Measurements from ENCODE around the gene NEB. TPM values are rescaled to one million over a fixed set of nuclear protein-coding genes. Genes with fewer than 3 reads are reported as not detected.

NEB gene
- total and polyA plus RNA-seq, 2 of the 4 experiments (the other 2 are of a cell fraction): under 0.01 TPM; not detected in 1

- no TSS peak for BruUV-seq (replicated peaks)
- Histone ChIP-seq H3K23ac (ENCODE audit: low read depth, low read length) (no peak overlapping the region), H2AFZ (replicated peaks; ENCODE audit: low read length, poor library complexity) (no peak overlapping the region), H3K4ac (ENCODE audit: low read depth, low read length) (no peak overlapping the region), H3K4me2 (ENCODE audit: low read depth, low read length) (no peak overlapping the region), H4K5ac (ENCODE audit: low read depth, low read length) (no peak overlapping the region), H2BK20ac (ENCODE audit: low read depth, low read length) (no peak overlapping the region), H4K20me1 (ENCODE audit: insufficient read depth, low read length) (no peaks in the 10 kb centered on the region), H3K14ac (replicated peaks; ENCODE audit: low read depth, low read length) (no peak overlapping the region), H2BK15ac (ENCODE audit: low read depth, low read length) (no peak overlapping the region), H3K27ac (ENCODE audit: insufficient read depth, low read length) (no peak overlapping the region), H3K79me1 (ENCODE audit: low read depth in 1 of 2, low read length in 2 of 2) (no peaks in the 10 kb centered on the region), H3K4me3 (ENCODE audit: insufficient read depth, low read depth, low read length) (no peak overlapping the region), H2BK120ac (ENCODE audit: low read depth, low read length) (no peak overlapping the region), H2BK5ac (ENCODE audit: low read depth, low read length, poor library complexity, severe bottlenecking) (no peak overlapping the region), H4K91ac (ENCODE audit: insufficient read depth, low read depth, low read length) (no peak overlapping the region), H3K18ac (ENCODE audit: low read depth, low read length) (no peak overlapping the region), H3K9ac (ENCODE audit: low read depth, low read length) (no peak overlapping the region), H4K8ac (ENCODE audit: low read depth in 2 of 2, low read length in 2 of 2) (no peak overlapping the region), H3K9me1 (ENCODE audit: insufficient read depth, low read length) (no peaks in the 10 kb centered on the region), H3K56ac (ENCODE audit: extremely low read depth, insufficient read depth, low read length) (no peak overlapping the region), H3K27me3 (ENCODE audit: control insufficient read depth, insufficient read depth, low read length) (no peaks in the 10 kb centered on the region), H2AK5ac (ENCODE audit: low read depth, low read length) (no peak overlapping the region), H2AK9ac (replicated peaks; ENCODE audit: low read depth, low read length, poor library complexity) (no peak overlapping the region), H3K36me3 (ENCODE audit: control insufficient read depth, insufficient read depth, low read length) (no peaks in the 10 kb centered on the region), H3K9me3 (ENCODE audit: control insufficient read depth, insufficient read depth, low read length) (no peaks in the 10 kb centered on the region), H3K4me1 (ENCODE audit: control insufficient read depth, insufficient read depth, low read length) (no peaks in the 10 kb centered on the region)
- in situ Hi-C loops (cut with MboI; ENCODE audit: low sequenced_read_pairs) (no loop called here), dilution Hi-C loops (cut with HindIII; ENCODE audit: low sequenced_read_pairs, unreplicated experiment) (no loop called here), intact Hi-C loops (cut with micrococcal nuclease) (no loop called here)
- WGBS, 2 experiments (ENCODE audit: extremely low coverage in 2 of 2, insufficient read length in 1 of 2): no CpG with 5 or more reads among the region's 1 CpG
- DNase-seq (no peak), ATAC-seq (ENCODE audit: low read depth) (no peak)
- ChIA-PET POLR2A (ENCODE audit: unreplicated experiment) (no interaction called here), CTCF (no interaction called here)
- TF ChIP-seq RAD21 (IDR thresholded peaks at IDR 0.05; ENCODE audit: low read length) (no peak), POLR2A (IDR thresholded peaks at IDR 0.05; ENCODE audit: low read depth, low read length) (no peak), USF2 (IDR thresholded peaks at IDR 0.05; ENCODE audit: low read depth, low read length) (no peak), MAZ (IDR thresholded peaks at IDR 0.05; ENCODE audit: borderline replicate concordance, low read depth, low read length) (no peak), CHD1 (IDR thresholded peaks at IDR 0.05; ENCODE audit: low read depth, low read length) (no peak), MAFK (IDR thresholded peaks at IDR 0.05; ENCODE audit: low read depth, low read length) (no peak), MXI1 (IDR thresholded peaks at IDR 0.05; ENCODE audit: borderline replicate concordance, low read depth, low read length) (no peak), FOS (IDR thresholded peaks at IDR 0.05; ENCODE audit: low read depth, low read length) (no peak), NFE2L2 (IDR thresholded peaks at IDR 0.05; ENCODE audit: low read depth, low read length) (no peak), RCOR1 (IDR thresholded peaks at IDR 0.05; ENCODE audit: insufficient replicate concordance, low read length) (no peak), RFX5 (IDR thresholded peaks at IDR 0.05; ENCODE audit: low read depth, low read length) (no peak), BHLHE40 (IDR thresholded peaks at IDR 0.05; ENCODE audit: low read depth, low read length) (no peak), SMC3 (IDR thresholded peaks at IDR 0.05; ENCODE audit: low read depth, low read length) (no peak), CEBPB (IDR thresholded peaks at IDR 0.05; ENCODE audit: low read depth, low read length) (no peak)
- TF ChIP-seq, protein P1, sequence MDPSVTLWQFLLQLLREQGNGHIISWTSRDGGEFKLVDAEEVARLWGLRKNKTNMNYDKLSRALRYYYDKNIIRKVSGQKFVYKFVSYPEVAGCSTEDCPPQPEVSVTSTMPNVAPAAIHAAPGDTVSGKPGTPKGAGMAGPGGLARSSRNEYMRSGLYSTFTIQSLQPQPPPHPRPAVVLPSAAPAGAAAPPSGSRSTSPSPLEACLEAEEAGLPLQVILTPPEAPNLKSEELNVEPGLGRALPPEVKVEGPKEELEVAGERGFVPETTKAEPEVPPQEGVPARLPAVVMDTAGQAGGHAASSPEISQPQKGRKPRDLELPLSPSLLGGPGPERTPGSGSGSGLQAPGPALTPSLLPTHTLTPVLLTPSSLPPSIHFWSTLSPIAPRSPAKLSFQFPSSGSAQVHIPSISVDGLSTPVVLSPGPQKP (IDR thresholded peaks at IDR 0.05; ENCODE audit: borderline replicate concordance, low read depth, low read length): no peak
- TF ChIP-seq, protein P2, sequence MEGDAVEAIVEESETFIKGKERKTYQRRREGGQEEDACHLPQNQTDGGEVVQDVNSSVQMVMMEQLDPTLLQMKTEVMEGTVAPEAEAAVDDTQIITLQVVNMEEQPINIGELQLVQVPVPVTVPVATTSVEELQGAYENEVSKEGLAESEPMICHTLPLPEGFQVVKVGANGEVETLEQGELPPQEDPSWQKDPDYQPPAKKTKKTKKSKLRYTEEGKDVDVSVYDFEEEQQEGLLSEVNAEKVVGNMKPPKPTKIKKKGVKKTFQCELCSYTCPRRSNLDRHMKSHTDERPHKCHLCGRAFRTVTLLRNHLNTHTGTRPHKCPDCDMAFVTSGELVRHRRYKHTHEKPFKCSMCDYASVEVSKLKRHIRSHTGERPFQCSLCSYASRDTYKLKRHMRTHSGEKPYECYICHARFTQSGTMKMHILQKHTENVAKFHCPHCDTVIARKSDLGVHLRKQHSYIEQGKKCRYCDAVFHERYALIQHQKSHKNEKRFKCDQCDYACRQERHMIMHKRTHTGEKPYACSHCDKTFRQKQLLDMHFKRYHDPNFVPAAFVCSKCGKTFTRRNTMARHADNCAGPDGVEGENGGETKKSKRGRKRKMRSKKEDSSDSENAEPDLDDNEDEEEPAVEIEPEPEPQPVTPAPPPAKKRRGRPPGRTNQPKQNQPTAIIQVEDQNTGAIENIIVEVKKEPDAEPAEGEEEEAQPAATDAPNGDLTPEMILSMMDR (conservative IDR thresholded peaks at IDR 0.05; ENCODE audit: low read depth, low read length): no peak
Measured at GRCh38 chr2:151638990-151639389, 95.3 kb downstream of the NEB start.

All from IMR-90 (cell line).